HG02759 (cell line): ENCODE results near the gene EPHA5.

Experiments used
- ATAC-seq: cut with Tn5 transposase; IDR thresholded peaks from one replicate; pipeline ENCODE4 v1.9.1; 2021; ENCODE audit warnings: mild to moderate bottlenecking, moderate library complexity; ENCODE audit not compliant: unreplicated experiment

Gene EPHA5

DNA sequence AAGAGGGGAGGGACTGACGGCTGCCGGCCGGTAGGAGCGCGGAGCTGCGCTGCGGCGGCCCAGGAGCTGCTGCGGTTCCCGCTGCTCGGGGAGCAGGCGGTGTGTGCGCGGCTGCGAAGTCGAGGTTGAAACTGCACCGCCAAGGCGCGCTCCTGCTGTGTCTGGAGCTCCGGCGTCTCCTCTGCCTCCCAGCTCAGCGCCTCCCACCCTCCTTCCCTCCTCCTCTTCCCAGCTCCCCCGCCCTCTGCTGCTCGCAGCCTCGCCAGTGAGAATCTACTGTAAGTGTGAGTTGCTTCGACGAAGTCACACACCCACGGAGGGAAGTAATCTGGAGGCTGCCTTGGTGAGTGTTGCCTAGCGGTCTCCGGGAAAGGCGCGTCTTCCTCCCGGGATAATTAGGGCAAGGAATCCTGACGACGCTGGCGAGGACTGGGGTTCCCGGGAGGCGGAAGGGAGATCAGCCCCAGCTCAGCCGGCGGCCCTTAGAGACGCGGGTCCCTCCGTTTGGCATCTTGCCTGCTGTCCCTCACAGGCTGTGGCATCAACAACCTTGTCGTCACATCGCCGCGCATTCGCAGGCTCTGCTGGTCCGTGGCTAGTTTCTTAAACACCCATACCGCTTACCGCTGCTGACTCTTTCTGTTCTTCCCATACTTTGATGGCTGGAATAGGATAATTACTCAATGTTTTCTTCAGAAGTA, at the start of gene EPHA5:
Gene EPHA5, minus strand, starts transcription at position 159 of the 701 bp plus-strand sequence. CDS start 747 bp downstream, outside the sequence.
- no peak for ATAC-seq

DNA sequence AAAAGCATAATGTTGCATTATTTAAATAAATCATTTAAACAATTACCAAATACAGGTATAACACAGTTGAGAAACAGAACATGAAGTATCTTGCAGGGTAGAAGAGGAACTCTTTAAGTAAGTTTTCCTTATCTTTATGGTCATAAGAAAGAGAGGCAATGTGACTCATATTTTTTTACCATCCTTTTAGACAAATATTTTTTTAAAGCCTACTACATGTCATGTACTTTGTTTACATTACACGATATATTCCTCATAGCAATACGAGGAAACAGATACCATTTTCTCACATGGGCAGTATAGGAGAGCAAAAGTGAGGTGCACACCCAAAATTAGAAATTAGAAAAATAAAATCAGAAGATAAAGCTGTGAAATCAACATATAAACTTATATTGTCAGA, 49.3 kb upstream of the EPHA5 start:
- no peak for ATAC-seq

DNA sequence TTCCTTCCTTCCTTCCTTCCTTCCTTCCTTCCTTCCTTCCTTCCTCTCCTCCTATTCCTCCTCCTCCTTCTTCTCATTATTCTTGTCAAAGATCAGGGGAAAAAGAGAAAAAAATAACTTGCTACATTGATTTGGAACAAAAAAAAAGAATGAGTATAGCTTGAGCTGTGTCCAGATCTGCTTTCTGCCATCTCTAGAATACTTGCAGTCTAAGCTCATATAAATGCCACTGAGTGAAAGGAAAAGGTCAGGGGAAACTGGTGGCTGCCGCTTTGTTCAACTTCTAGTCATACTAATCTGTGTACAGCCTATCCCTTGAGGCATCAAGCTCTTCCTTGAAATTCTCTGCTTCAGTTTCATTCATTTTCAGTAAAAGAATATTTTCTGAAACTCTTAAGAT, 28.3 kb upstream of the EPHA5 start:
- ATAC-seq, result no peak

DNA sequence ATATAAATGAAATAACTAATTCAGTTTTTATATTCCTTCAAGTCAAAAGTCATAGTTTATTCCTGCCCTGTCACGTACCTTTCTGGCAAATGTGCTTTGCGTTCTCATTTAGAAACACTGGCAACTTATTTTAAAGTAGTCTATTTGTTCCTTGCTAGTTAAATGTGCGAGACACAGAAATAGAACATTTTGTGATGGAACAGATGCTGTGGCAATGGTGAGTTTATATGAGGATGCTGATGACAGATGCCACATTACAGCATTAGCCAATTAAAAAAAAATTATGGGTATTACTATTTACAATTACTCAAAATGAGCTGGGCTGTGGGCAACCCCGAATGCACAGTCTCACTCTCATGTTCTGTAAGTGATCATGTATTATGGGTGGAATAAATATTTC, 26.1 kb upstream of the EPHA5 start:
- no peak for ATAC-seq

DNA sequence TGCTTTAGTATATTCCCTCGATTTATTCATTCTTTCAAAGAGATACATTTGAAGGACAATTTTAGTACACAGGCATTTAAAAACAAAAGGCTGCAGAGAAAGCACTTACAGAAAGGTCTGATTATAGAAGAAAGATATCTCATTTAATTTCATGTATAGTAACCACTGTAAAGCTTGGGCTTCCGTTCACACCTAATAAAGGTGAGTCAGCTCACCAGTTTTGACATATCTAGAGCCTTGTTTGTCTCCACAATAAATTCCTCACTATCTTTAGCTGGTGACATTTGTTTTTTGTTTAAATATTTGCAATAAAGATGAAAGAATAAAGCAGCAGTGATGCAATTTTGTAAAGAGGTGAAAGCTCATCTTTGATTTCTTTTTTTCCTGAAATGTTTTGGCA, 1.1 kb upstream of the EPHA5 start:
- no peak for ATAC-seq

DNA sequence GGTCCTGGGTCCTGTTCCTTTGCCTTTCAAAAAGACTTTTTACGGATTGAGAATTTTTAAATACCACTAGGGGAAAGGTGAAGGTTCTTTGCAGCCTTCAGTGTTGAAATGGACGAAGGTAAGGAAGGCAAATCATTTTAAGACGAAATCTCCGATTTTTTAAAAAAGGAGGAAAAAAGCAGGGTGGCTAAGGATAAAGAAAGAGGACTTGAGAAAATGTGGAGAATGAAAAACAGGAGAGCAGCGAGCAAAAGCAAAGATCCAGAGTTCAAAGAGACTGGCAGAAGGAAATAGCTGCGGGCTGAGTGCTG, 314 bp downstream of the EPHA5 start:
- no peak for ATAC-seq

DNA sequence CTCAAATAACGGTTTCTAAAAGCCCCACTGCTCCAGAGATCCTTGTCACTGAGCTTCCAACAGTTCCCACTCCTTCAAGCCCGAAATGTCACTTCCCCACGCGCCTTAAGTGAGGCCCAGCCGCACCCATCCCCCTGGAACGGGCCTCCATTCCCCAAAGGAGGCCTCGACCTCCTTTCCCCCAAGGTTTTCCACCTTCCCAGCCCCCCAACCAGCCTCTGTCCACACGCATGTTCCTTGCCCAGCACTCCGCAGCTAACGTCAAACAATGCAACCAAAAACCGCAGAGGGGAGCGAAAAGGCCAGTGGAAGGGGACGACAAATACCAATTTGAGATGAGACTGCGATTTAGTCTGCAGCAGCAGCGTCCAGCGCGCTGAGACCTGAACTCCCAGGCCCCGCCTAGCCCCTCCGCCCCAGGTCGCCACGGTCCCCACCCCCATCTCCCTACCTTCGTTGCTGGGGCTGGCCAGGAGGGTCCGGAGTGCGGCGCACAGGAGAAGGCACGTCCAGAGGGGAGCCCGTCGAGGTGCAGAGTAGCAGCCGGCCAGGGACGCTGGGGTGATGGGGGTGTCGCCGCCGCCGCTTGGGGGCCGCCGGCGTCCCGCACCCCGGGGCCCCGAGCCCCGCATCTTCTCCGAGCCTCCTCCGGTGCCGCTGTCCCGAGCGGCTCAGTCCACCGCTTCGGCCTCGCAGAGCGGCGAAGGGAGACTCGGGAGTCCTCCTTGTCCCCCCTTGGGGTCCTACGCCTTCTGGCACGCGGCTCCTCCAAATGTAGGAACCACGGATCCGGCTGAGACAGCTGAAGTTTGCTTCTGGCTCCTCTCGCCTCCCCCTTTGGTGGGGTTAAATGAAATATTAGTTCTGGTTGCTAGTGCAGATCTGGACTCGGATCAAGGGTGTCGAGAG, 924 bp downstream of the EPHA5 start:
- ATAC-seq, result no peak

DNA sequence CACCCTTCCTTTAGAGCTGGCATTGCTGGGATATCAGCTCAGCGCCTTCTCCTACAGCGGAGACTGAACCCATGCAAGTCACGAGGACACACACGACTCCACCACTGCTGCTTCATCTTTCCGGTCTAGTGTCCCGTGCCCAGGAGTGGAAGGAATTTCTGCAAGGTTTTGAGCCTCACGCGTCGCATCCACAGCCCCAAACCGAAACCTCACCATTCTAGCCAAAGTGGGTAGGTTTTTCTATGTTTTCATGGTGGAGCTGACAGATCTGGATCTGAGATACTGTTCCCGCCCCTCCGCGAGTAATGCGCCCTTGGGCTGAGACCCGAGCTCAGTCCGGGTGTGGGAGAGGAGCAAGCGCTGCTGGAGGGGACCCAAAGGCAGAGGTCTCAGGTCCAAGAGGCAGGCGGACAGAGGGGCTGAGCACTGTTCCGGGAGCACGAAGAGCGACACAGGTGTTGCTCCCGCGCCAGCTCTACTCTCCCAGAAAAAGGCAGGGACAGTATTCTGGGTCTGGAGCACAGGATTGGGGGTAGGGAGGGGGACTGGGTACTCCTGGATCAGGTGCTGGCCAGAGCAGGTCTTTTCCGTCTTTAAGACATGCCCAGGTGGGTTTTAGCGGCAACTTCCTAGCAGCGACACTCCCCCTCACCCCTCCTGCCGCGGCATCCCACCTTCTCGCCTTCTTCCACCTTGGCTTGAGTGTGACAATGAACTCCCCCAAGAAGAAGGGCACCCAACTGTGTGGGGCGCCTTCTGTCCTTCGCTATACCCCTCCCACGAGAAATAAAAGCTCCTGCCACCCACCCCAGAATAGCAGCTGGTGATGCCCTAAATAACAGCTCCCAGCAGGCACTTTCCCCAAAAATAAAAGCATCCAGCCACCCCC, 1.8 kb downstream of the EPHA5 start:
- ATAC-seq, result no peak

DNA sequence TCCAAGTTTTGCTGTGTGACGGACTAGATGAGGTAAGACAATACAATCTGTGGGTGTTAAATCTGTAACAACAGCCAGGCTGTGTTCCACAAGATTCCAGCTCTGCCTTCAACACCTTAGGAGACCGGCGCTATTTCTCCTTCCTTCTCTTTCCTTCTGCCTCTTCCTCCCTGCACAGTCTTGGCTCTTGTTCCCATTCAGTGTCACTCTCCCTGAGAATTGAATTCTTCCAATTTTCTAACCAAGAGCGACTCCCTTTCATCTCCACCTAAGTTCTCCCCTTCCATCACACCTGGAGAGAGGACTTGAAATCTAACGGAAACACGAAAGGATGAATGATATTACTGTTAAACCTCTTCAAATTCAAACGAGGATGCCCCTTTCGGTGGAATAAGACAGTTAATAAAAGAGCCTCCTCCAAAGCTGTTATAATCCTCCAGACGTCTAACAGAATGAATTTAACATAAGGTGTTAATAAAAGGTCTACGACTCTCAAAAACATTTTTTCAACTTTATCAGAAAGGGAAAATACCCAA, 2.7 kb downstream of the EPHA5 start:
- no peak for ATAC-seq

DNA sequence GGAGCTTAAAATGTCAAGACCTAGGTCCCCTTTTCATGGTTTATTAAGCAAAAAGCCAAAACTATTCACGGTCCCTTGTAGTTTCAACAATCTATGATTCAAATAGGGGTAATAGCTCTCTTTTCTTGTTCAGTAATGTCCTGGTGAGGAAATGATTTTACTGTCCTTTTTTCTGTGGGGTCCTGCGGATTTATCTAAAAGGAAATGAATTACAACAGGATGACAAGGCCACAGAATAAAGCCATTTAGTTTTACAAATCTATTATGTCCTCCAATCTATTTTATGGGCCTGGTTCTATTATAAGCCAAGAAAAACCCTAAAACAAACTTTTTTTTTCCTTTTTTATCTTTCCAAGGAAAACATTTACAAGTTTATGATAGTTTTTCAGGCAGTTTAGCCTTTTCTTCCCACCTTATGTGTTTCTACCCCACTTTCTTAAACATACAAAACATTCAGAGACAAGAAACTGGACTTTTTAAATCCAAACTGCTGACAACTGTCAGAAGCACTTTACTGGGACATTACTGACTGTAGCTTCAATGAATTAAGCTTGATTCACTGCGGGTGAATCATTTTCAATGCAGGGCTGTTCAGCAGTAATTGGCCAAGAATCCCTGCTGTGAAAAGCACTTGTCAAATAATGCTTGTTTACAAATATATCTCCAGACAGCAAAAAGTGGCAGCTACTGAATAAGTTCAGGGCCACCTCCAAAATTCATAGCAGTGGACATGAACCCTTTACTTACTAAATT, 4.3 kb downstream of the EPHA5 start:
- no peak for ATAC-seq

DNA sequence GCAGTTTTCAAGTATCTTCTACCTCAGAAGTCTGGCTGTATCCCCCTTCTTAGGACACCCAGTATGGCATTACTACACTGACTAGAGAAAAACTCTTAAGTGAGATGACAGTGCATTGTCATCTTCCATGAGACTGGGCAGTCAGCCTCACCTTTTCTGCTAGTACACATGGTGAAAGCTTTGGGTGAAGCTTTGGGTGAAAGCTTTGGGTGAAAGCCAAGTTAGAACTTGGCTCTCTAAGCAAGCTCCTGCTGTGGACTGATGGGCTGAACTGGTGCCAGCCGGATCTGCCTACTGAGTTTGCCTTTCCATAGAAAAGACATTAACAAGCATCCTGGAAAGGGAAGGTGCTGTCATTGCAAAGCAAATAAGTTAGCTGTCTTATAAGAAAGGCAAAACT, 8.8 kb downstream of the EPHA5 start:
- ATAC-seq, result no peak

DNA sequence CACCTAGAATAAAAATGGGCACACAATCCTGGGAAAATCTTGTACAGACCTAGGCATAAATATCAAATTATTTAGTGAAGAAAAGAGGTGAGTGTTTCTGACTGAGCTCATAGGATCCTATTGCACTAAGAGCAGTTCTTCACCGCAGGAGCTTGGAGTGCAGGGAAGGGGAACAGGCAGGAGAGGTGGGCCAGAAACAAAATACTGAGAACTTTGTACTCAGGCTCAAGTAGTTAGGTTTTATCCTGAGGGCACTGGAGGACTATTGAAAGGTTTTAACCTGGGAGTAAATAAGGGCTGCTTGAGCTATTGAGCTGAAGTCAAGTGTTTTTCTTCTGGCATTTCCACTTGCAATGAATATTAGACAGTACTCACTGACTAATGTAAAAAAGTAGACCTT, 12.2 kb downstream of the EPHA5 start:
- ATAC-seq, result no peak

DNA sequence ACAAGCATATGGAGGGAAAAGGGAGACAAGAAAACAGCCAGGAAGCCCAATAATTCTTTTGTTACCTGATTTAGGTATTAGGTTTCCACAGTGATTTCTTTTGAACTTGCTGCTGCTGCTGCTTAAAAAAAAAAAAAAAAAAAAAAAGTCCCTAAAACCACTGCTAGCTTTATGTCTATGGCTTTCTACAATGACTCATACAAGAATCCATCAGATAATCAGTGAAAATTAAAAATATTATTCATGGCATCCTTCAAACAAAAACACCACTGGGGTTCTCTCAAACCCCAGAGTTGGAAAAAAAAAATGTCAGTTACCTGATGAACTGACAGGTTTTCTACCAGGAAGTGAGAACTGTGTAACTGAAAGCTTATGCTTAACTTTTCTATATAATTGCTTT, 14.3 kb downstream of the EPHA5 start:
- no peak for ATAC-seq

DNA sequence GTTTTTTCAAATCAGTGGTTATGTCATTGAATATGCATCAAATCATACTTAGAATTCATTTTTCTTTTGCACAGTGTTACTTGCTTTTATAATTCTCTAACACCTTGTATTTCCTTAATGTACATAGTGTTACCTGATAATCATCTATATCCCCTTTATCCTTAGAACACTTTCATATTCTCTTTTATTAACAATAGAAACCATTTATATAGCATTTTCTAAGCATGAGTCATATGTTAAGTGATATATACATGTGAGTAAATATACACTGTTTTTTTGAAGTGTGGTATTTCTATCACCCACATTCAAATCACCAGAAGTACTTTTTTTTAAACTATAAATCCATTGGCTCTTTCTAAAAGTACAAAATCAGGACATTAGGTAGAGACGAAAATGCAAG, 15.3 kb downstream of the EPHA5 start:
- no peak for ATAC-seq

DNA sequence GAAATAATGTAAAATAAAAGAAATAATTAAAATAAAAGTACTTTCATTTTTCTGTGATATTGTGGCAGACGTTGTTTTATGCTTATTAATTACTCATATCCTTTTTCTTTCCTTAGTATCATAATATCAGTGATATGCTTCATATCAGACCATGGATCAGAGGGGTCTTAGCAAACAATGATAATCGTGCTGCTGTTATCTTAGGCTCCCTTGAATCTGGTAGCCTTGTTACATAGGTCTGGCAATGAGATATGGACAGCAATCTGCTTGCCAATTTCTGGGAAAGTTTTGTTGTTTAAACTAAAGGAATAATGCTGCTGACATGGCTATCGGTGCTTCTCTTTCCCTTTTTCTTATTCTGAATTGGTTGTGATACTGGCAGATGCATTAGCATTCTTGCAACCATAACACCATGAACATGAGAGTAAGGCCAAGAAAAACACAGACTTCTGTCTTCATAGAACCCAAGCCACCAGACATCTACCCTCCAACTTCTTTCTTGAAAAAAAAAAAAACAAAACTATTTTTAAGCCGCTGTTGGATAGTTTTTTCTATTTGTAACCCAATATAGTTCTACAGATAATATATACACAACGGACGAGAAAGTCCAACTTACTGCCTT, 16.4 kb downstream of the EPHA5 start:
- ATAC-seq, result no peak

DNA sequence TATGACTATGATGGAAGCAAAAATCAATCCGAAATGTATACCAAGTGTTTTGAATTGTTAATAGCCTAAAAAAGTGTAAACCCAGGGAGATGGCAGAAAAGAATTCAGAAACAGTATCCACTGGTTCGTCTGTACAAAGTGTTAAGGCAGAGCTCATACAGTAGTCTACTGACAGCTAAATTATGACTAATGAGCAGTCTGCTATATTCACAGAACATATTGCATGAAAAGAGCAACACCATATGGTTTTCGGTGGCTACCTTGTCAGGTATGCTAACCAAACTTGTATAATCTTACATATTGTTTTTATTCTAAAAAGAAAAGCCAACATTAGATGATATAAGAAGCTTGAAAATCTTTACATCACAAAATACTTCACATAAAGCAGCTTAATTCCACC, 18.5 kb downstream of the EPHA5 start:
- ATAC-seq, result no peak

DNA sequence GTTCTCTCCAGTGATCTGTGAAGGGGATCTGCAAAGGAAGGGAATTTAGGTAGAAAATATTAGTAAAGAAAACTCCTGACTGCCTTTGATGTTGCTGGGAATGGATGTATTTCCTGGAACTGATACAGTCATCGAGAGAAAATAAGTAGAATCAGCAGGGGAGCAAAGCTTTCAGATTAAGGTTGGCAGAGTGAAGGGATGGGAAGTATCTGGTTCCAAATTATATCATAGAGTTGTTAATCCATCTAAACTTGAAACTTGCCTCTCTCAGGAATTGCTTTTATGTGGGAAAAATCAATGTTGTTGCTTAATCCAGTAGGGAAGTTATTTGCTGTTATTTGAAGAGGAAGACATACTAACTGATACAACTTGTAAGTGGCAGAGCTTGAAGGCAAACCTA, 19.3 kb downstream of the EPHA5 start:
- no peak for ATAC-seq

DNA sequence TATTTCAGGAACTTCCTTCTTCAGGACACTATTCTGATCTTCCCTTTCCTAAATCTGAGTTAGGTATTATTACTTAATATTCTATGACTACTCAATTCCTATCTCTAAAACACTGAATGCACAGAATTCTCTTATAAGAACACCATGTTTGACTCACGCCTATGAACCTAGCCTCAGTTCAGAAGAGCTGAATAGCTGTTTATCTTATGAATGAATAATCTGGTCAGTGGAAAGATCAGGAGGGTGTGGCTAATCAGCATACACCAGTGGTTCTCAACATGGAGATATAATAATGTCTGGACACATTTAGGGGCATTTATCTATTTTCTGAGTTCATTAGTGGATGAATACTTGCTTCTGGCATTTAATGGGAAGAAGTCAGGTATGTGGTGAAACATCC, 24.2 kb downstream of the EPHA5 start:
- ATAC-seq, result no peak

DNA sequence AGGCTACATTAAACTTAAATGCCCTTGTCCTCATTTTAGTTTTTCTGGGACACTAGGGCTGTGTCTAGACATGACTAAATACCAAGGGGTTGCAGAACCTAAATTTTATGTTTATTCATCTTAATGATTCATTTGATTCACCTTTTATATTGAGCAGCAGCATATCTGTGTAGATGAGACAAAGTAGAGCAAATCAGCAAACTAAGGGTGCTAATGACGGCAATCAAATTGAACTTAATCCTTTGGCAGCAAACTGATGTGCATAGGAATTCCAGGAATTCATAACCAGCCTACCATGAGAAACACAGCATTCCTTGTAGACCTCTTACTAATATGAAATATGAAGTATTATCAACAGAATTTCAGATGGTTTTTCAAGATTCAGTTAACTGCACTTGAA, 25.1 kb downstream of the EPHA5 start:
- no peak for ATAC-seq
